ENCODE results near the gene FNDC3B. TPM values are rescaled to one million over a fixed set of nuclear protein-coding genes. Genes with fewer than 3 reads are reported as not detected.

The FNDC3B gene
- total RNA-seq, 4 donors from 2014 or later: 49.7 to 188 (median 165) TPM

GRCh38 chr3:172261054-172261453 lies 221.7 kb downstream of the FNDC3B start:
- no peak for DNase-seq
- TF ChIP-seq, protein P1, sequence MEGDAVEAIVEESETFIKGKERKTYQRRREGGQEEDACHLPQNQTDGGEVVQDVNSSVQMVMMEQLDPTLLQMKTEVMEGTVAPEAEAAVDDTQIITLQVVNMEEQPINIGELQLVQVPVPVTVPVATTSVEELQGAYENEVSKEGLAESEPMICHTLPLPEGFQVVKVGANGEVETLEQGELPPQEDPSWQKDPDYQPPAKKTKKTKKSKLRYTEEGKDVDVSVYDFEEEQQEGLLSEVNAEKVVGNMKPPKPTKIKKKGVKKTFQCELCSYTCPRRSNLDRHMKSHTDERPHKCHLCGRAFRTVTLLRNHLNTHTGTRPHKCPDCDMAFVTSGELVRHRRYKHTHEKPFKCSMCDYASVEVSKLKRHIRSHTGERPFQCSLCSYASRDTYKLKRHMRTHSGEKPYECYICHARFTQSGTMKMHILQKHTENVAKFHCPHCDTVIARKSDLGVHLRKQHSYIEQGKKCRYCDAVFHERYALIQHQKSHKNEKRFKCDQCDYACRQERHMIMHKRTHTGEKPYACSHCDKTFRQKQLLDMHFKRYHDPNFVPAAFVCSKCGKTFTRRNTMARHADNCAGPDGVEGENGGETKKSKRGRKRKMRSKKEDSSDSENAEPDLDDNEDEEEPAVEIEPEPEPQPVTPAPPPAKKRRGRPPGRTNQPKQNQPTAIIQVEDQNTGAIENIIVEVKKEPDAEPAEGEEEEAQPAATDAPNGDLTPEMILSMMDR (IDR thresholded peaks at IDR 0.05): no peak
- no peak for TF ChIP-seq POLR2A (IDR thresholded peaks at IDR 0.05)
- H3K4me1 ChIP-seq: peaks cover 0 to 18% of the 10 kb centered on the region in 2 donors
- no peaks in the 10 kb centered on the region for H3K9me3 ChIP-seq
- H3K36me3 ChIP-seq: no peaks in the 10 kb centered on the region
- H3K27ac ChIP-seq: peak overlapping the region; percentile 83 to 85
- intact Hi-C loops (cut with DNase I; ENCODE audit: low total_unique reads): no loop called here
- no peaks in the 10 kb centered on the region for H3K27me3 ChIP-seq
- no peak overlapping the region for H3K4me3 ChIP-seq

DNA sequence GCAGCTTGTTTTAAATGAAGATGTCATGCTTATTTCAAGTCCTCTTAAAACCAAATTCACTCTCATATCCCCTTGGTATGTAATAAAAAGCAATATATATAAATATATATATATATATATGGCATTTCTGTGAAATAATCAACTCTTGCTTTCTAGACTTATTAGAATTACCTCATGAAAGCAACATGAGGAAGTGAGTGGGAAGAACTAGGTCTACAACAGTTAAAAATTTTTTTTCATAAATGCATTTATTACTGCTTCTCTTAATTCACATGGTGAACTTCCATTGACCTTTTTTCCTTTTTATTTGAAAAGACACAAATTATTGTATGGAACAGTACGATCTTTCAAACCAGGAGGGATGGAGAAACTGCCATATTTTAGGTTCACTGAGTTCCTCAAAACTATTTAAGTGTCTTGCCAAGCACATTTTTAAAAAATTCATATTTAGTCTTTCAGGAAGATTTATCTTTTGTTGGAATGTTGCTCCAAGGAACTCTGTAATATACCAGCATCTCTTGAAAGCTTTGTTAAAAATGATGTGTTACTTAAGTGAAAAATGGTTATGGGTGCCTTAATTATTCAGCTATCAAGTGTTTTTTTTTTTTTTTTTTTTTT lies 223.7 kb downstream of the FNDC3B start:
- Histone ChIP-seq H3K36me3 (no peaks in the 10 kb centered on the region), H3K4me3 (no peak overlapping the region), H3K9me3 (no peaks in the 10 kb centered on the region), H3K27me3 (no peaks in the 10 kb centered on the region), H3K4me1 (peaks cover 0 to 18% of the 10 kb centered on the region in 2 donors), H3K27ac (peak overlapping the region; percentile 59 to 83)
- intact Hi-C loops (cut with DNase I; ENCODE audit: low total_unique reads): no loop called here
- TF ChIP-seq, protein P1 (IDR thresholded peaks at IDR 0.05): no peak
- TF ChIP-seq POLR2A (IDR thresholded peaks at IDR 0.05): no peak
- DNase-seq: no peak

- H3K27ac ChIP-seq: no peak overlapping the region
- no peak for DNase-seq
- no peaks in the 10 kb centered on the region for H3K9me3 ChIP-seq
- TF ChIP-seq POLR2A (IDR thresholded peaks at IDR 0.05): no peak
- TF ChIP-seq, protein P1 (IDR thresholded peaks at IDR 0.05): no peak
- no peaks in the 10 kb centered on the region for H3K36me3 ChIP-seq
- H3K4me1 ChIP-seq: peaks cover 0 to 18% of the 10 kb centered on the region in 2 donors
- no peak overlapping the region for H3K4me3 ChIP-seq
- intact Hi-C loops (cut with DNase I; ENCODE audit: low total_unique reads): no loop called here
- no peaks in the 10 kb centered on the region for H3K27me3 ChIP-seq
These were observed 224.6 kb downstream of the FNDC3B start for GRCh38 chr3:172263781-172264486.

DNA sequence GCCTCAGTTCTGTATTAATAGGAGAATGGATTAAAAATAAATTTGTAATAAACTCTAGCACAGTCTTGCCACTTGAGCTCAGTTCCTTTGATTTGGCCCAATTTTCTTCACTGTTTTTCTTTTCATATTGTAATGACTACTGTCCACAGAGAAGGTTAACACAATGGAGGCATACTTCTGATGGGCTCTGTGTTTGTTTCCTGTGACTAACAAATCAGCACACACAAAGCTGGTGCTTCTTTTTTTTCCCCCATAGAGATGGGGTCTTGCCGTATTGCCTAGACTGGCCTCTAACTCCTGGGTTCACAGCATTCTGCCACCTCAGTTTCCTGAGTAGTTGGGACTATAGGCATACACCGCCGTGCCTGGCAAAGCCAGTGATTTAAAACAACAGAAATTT lies 226.7 kb downstream of the FNDC3B start:
- Histone ChIP-seq H3K27ac (no peak overlapping the region), H3K4me1 (peaks cover 0 to 7% of the 10 kb centered on the region in 2 donors), H3K4me3 (no peak overlapping the region), H3K9me3 (no peaks in the 10 kb centered on the region), H3K36me3 (no peaks in the 10 kb centered on the region), H3K27me3 (no peaks in the 10 kb centered on the region)
- DNase-seq: no peak
- TF ChIP-seq, protein P1 (IDR thresholded peaks at IDR 0.05): no peak
- TF ChIP-seq POLR2A (IDR thresholded peaks at IDR 0.05): no peak
- intact Hi-C loops (cut with DNase I; ENCODE audit: low total_unique reads): no loop called here

- no peak for DNase-seq
- Histone ChIP-seq H3K4me3 (no peak overlapping the region), H3K4me1 (peaks cover 0 to 7% of the 10 kb centered on the region in 2 donors), H3K36me3 (no peaks in the 10 kb centered on the region), H3K27ac (no peak overlapping the region), H3K9me3 (no peaks in the 10 kb centered on the region), H3K27me3 (no peaks in the 10 kb centered on the region)
- intact Hi-C loops (cut with DNase I; ENCODE audit: low total_unique reads): no loop called here
- no peak for TF ChIP-seq POLR2A (IDR thresholded peaks at IDR 0.05)
- TF ChIP-seq, protein P1 (IDR thresholded peaks at IDR 0.05): no peak
These were observed 229.0 kb downstream of the FNDC3B start for GRCh38 chr3:172268425-172268824.
